CD4-positive, alpha-beta T cell treated with Interleukin-15 for 4 hours (primary cell): ENCODE results near the gene LRMDA.

Experiments used
- DNase-seq: peaks from one replicate; pipeline ENCODE4 v3.0.0-alpha.2; 2020; ENCODE audit warnings: low spot score

Gene LRMDA

GRCh38 chr10:75431180-75432111 lies at the start of gene LRMDA:
LRMDA (plus strand) TSS chr10:75431624.
- DNase-seq, result no peak

GRCh38 chr10:75386128-75386527 lies 45.3 kb upstream of the LRMDA start:
- no peak for DNase-seq

GRCh38 chr10:75388082-75388481 lies 43.3 kb upstream of the LRMDA start:
- DNase-seq, result no peak

- no peak for DNase-seq
Measured at GRCh38 chr10:75390178-75390577, 41.2 kb upstream of the LRMDA start.

GRCh38 chr10:75392271-75392670 lies 39.2 kb upstream of the LRMDA start:
- no peak for DNase-seq

GRCh38 chr10:75392744-75393143 lies 38.7 kb upstream of the LRMDA start:
- no peak for DNase-seq

GRCh38 chr10:75394221-75394620 lies 37.2 kb upstream of the LRMDA start:
- DNase-seq, result no peak

GRCh38 chr10:75395066-75395931 lies 36.1 kb upstream of the LRMDA start:
- DNase-seq, result no peak

- DNase-seq, result no peak
Measured at GRCh38 chr10:75395932-75396630, 35.3 kb upstream of the LRMDA start.

GRCh38 chr10:75396631-75397495 lies 34.6 kb upstream of the LRMDA start:
- DNase-seq, result no peak

- DNase-seq, result no peak
Measured at GRCh38 chr10:75397496-75398199, 33.8 kb upstream of the LRMDA start.

- no peak for DNase-seq
Measured at GRCh38 chr10:75398200-75398691, 33.2 kb upstream of the LRMDA start.

- no peak for DNase-seq
Measured at GRCh38 chr10:75398692-75399460, 32.5 kb upstream of the LRMDA start.

- DNase-seq, result peak; percentile 18
Measured at GRCh38 chr10:75399461-75400162, 31.8 kb upstream of the LRMDA start.

- no peak for DNase-seq
Measured at GRCh38 chr10:75400163-75400770, 31.2 kb upstream of the LRMDA start.

- DNase-seq, result no peak
Measured at GRCh38 chr10:75400771-75401568, 30.5 kb upstream of the LRMDA start.

- peak; percentile 4 for DNase-seq
Measured at GRCh38 chr10:75401569-75402485, 29.6 kb upstream of the LRMDA start, which contains the start of gene ZNF503. ZNF503 (minus strand) TSS chr10:75401764; CDS start chr10:75401419, 345 bp downstream.
